Stimulated activated CD4-positive, alpha-beta T cell treated with anti-CD3 and anti-CD28 coated beads, Interleukin-2, amount 100 ng/mL, for 24 hours (primary cell): ENCODE data around the gene C18orf63.
"Not testable (repeated sequence)": the region's sequence is repeated elsewhere in the genome, so short reads cannot be mapped to it uniquely, and the experiment has no call there.

Experiments used
- DNase-seq, 2 donors: peaks; one replicate each; pipeline ENCODE4 v3.0.0-alpha.2; 2020

C18orf63 gene

DNA sequence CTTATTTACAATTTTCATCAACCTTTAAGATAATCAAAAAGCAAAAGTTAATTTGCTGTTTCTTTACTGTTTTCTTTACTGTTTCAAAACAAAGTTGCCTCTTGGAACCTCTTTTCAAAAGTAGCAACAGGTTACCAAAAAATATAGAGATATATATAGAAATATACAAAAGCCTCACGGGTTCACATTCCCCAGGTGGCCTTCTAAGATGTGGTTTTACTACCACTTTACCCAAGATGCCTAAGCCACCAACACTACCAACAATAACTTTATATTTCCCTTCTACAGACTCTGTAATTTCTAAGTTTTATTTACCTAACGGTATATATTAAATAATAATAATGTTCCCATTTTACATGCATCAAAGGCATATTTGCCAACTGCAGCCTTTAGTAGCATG is 28.8 kb upstream of the C18orf63 start:
- no peak for DNase-seq

DNA sequence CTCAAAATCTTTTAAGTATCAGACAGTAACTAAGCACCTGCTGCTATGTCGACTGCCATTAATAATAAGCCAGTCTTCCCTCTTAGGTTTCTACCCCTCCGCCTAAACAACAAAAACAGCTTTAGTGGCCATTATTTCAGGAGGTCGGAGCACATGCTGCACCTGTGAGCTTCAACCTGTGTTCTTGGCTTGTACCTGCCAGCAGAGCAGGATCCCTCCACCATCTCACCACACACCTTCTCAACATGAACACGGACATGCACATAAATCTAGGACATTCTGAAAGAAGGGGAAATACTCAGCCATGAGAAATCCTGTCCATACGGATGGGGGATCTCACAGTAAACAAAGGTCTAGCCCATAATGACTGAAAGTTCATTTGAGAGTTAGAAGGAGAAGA is 27.6 kb upstream of the C18orf63 start:
- DNase-seq: no peak

GRCh38 chr18:74288730-74289129 is 26.9 kb upstream of the C18orf63 start:
- DNase-seq: no peak

DNA sequence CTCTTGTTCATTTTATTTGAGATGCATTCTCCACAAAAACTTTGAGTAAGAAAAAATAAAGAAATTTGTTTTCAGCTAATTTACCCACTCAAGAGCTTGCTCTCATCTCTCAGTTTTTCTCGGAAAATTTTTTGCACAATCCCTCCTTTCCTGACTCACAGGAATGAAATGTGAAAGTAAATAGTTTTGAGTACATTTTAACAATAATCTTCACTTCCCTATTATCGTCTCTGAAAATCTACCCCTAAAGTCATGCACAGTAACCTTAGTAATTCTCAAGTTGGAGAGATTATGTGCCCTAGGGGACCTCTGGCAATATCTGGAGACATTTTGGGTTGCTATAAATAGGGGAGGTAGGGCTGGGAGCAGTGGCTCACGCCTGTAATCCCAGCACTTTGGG is 26.5 kb upstream of the C18orf63 start:
- no peak for DNase-seq

DNA sequence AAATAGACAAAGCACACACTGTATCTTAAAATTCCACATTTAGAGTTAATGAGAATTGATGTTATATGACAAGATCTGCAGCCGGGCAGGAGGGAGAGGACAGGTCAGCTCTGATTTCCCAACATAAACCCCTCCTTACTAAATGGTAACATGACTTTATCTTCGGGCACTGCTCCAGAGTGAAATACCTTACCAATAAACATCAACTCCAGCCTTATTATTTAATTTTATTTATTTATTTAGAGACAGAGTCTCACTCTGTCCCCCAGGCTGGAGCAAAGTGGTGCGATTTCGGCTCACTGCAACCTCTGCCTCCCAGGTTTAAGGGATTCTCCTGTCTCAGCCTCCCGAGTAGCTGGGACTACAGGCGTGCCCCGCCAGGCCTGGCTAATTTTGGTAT is 25.6 kb upstream of the C18orf63 start:
- DNase-seq: no peak

DNA sequence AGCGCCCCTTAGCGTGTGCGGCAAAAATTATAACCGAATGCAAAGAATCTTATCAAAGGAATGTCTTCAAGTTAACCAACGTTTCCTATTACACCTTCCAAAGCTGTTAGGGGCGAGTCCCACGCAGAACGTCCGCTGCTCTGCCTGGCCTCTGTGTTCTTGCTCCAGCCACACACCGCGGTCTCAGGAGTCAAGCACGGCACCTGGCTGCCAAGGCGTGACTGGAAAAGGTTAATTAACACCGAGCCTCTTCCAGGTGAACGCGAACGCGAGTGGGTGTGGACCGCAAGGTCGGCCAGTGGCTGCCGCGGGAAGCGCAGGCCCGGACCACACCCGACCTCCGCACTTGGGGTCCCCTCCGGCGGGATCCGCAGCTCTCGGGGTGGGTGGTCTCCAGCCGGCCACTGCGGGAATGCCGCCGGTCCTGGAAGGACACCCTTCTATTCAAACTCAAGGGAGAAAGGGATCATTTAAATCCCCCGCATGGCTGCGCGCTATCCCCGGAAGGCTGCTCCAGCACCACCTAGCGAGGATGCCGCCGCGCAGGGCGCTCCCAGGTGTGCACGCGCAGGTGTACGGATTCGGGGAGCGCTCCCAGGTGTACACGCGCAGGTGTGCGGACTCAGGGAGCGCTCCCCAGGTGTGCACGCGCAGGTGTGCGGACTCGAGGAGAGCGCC is 24.7 kb upstream of the C18orf63 start:
- DNase-seq: peak in 1 of 2 donors; percentile 20

GRCh38 chr18:74291472-74291770 is 24.2 kb upstream of the C18orf63 start:
- DNase-seq: no peak

DNA sequence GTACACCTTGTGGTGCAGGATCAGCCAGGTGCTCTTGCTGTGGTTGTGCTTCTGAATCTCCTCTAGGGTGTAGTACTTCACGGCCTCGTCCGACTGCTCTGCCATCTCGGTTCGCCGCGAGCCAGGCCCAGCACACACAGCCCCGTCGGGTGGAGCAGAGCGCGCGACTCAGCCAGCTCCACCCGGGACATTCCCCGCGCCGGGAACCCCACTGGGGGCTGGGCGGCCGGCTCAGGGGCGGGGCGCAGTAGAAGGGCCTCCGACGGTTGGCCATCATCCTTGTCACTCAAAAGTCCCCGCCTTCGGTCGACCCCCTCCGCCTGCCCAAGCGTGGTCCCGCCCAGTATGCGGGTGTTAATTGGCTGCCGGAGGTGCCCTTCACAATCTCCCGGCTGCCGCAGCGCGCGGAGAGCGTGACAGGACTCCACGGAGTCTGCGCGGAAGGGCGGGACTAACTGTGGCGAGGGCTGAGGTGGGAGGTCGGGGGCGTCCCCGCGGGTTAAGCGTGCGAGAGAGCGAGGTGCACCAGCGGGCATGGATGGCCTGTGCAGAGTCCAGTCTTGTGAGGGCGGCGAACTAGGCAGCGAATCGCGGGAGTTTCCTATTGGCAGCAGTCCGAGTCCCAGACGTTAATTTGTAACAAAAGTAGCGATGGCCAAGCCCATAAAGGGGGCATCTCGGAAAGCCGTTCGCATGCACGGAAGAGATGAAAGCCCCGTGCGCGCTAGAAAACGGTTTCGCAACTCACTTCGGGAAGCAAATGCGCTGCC is 23.7 kb upstream of the C18orf63 start, which contains the start of gene CYB5A:
TSS of gene CYB5A (minus strand) at position 193 of the 770 bp plus-strand sequence. CDS start at position 105, 88 bp downstream.
- peak; percentile 98 to 99 for DNase-seq

DNA sequence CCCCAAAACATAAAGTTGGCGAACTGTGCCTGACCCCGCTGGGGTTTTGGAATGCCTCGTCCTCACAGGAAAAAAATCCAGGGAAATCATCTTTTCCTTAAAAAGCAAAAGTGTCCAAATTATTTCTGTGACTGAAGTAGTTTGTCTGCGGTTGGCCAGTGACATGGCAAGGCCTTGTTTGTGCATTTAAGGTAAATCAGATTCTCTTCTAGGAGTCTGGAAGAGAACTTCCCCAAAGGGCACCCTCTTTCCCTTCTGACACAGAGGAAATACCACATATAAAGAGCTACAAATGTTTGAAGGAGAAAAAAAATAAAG is 23.1 kb upstream of the C18orf63 start:
- no peak for DNase-seq

DNA sequence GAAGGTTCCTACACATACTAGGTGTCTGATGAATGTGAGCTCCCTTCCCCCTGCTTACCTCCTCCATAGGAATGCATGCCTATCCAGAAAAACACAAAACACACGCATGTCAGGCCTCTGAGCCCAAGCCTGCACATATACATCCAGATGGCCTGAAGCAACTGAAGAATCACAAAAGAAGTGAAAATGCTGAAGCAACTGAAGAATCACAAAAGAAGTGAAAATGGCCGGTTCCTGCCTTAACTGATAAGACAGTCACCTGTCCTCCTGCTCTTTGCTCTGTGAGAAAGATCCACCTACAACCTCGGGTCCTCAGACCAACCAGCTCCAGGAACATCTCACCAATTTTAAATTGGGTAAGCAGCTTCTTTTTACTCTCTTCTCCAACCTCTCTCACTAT is 22.7 kb upstream of the C18orf63 start:
- not testable (repeated sequence) for DNase-seq

DNA sequence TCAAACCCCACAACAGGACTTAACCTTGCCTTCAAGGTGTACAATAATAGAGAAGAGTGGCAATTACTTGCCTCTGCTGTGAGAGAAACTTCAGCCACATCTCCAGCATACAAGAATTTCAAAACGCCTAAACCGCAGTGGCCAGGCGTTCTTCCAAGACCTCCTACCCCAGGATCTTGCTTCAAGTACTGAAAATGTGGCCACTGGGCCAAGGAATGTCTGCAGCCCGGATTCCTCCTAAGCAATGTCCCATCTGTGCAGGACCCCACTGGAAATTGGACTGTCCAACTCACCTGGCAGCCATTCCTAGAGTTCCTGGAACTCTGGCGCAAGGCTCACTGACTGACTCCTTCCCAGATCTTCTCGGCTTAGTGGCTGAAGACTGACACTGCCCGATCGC is 21.1 kb upstream of the C18orf63 start:
- DNase-seq: no peak

GRCh38 chr18:74299162-74299561 is 16.5 kb upstream of the C18orf63 start:
- no peak for DNase-seq

GRCh38 chr18:74299746-74300145 is 15.9 kb upstream of the C18orf63 start:
- no peak for DNase-seq

DNA sequence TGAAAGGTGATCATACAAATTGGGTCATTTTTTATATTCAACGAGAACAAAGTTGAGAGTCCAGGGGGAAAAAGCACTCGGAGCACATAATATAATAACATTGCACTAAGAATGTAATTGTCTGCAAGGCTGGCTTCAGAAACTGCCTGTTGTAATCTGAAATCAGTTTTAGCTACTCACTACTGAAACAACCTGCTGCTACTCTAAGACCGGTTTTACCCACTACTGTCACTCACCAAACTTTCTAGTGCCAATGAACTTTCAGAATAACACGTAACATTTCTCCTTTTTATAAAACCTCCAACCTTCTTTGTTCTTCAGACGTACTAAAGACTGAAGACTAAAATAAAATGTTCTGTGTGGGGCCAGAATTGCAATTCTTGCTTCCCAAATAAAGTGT is 12.3 kb upstream of the C18orf63 start:
- no peak for DNase-seq

GRCh38 chr18:74303936-74304335 is 11.7 kb upstream of the C18orf63 start:
- no peak for DNase-seq

GRCh38 chr18:74310411-74310810 is 5.2 kb upstream of the C18orf63 start:
- DNase-seq: no peak

- no peak for DNase-seq
Observed at GRCh38 chr18:74311000-74311399, 4.6 kb upstream of the C18orf63 start.

DNA sequence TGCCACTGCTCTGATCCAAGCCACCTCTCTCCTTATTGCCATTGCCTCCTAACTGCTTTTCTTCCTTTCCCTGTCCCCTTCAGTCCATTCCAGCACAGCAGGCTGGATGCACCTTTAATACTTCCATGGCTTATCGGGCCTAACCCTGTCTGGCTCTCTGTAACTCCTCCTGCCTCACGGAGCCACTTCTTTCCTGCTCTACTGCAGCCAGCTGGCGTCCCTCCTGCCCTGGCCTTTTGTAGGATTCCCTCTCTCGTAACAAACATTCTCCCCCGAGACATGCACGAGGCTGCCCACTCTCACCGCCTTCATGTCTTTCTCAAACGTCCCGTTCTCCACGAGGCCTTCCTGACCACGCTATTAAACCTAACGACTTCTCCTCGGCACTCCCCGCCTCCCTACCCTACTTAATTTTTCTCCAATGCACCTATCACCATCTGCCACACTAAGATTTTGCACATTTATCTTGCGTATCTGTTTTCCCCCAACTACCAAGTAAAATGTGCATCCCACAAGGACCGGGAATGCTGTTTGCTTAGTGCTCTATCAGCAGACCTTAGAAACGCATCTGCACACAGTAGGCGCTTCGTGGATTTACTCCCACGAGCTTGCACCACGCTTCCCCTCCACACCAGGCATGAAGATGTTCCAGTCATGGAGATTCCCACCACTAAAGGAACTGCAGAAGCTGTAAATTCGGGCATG is 728 bp upstream of the C18orf63 start:
- DNase-seq: no peak

DNA sequence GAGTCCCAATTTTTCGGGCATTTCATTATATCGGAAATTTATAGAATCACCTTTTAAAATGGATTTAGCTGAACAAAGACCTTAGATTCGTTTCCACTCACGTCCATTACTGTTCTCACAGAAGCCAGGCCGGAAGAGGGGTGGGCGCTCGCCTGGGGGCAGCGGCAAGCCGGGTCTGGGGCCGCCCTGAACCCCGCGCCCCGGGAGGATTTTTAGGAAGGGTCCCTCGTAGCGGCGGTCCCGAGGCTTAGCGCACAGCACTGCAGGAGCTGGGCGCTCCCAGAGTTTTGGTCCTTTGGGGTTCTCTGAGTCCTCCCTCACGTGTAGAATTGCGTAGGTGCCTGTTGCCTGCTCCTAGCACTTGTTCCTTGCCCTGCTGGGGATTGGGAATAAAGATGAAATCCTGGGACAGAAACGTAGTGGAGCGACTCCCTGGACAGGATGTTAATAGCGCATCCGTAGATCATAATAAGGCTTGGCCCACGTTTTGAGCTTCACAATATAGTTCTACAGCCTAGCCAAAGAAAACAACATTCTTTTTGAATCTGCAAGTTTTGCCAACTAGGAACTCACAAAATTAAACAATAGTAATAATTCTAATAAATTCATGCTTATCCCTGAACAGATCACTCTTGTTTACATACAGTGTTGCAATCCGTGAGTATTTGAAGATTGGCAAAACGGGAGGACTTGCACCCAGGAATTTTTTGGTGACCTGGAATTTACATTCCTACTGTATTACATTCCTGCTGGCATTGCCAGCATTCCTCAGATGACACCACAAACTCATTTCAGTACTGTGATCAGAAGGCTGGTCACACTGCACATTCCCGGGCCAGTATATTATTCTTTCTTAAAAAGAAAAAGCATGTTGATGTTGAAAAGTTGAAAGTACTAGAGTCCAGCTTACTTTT is 875 bp downstream of the C18orf63 start:
- no peak for DNase-seq

- no peak for DNase-seq
Observed at GRCh38 chr18:74326231-74326630, 10.6 kb downstream of the C18orf63 start.

- not testable (repeated sequence) for DNase-seq
Observed at GRCh38 chr18:74326791-74327190, 11.2 kb downstream of the C18orf63 start.

DNA sequence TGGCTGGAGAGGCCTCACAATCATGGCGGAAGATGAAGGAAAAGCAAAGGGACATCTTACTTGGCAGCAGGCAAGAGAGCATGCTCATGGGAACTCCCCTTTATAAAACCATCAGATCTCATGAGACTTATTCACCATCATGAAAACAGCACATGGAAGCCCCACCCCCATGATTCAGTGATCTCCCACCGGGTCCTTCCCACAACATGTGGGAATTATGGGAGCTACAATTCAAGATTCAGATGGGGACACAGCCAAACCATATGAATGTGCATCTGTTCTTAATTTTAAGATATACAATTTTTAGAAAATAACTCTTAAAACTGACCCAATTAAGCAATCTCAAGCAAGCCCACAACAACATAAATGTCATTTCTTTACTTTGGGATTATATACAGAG is 12.6 kb downstream of the C18orf63 start:
- no peak for DNase-seq

GRCh38 chr18:74329688-74330205 is 14.1 kb downstream of the C18orf63 start:
- no peak for DNase-seq
